AG20443 (cell line): ENCODE measurements around the gene BCL6B.
A peak's percentile ranks its signal among the peaks of the same experiment; 100 is the strongest.
"Not testable (repeated sequence)": the region's sequence is repeated elsewhere in the genome, so short reads cannot be mapped to it uniquely, and the experiment has no call there.

Experiments used
- DNase-seq: peaks from one replicate; pipeline ENCODE4 v3.0.0; 2012; ENCODE audit warnings: low spot score, mixed read lengths

BCL6B gene, protein sequence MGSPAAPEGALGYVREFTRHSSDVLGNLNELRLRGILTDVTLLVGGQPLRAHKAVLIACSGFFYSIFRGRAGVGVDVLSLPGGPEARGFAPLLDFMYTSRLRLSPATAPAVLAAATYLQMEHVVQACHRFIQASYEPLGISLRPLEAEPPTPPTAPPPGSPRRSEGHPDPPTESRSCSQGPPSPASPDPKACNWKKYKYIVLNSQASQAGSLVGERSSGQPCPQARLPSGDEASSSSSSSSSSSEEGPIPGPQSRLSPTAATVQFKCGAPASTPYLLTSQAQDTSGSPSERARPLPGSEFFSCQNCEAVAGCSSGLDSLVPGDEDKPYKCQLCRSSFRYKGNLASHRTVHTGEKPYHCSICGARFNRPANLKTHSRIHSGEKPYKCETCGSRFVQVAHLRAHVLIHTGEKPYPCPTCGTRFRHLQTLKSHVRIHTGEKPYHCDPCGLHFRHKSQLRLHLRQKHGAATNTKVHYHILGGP

GRCh38 chr17:7022781-7023571 is at the start of gene BCL6B:
Gene BCL6B, plus strand, starts transcription at chr17:7023050. Its CDS starts 622 bp downstream, at chr17:7023672.
- DNase-seq, result no peak

GRCh38 chr17:6979440-6979839 is 43.4 kb upstream of the BCL6B start:
- not testable (repeated sequence) for DNase-seq

DNA sequence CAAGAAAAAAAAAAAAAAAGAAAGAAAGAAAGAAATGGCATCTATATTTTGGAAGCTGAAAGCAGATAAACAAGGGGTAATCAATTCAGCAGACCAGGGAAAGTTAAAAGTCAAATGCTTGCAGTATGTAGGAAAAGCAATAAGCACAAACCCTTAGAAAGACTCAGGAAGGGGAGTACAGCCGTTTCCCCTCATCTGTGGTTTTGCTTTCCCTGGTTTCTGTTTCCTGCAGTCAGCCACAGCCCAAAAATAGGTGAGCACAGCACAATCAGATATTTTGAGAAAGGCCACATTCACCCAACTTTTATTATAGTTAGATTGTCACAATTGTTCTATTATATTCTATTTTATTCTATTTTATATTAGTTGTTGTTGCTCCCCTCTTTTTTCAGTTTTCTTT is 41.4 kb upstream of the BCL6B start:
- DNase-seq, result no peak

- DNase-seq, result no peak
These were observed 37.6 kb upstream of the BCL6B start for GRCh38 chr17:6985266-6985665.

GRCh38 chr17:6986676-6987075 is 36.2 kb upstream of the BCL6B start:
- no peak for DNase-seq

DNA sequence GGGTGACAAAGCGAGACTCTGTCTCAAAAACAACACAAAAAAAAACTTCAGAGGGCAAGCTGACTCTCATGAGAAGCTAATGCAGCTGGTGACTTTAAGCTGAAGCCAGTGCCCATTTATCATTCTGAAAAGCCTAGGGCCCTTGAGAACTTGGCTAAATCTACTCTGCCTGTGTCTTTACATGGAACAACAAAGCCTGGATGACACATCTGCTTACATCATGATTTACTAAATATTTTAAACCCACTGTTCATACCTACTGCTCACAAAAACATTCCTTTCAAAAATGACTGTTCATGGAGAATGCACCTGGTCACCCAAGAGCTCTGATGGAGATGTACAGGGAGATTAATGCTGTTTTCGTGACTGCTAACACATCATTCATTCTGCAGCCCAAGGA is 33.1 kb upstream of the BCL6B start:
- no peak for DNase-seq

DNA sequence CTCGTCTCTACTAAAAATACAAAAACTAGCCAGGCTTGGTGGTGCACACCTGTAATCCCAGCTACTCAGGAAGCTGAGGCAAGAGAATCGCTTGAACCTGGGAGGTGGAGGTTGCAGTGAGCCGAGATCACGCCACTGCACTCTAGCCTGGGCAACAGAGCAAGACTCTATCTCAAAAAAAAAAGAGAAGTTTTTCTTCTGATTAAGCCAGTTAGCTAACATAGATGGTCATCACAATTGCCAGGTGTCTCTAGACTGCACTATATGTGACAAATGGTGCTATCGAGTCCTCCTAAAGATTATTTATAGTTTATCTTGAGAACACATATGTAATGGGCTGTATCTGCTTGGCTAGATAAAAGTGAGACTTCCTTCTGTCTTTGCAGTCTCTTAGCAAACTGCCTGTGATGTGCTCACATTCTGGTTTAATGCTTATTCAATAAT is 29.2 kb upstream of the BCL6B start:
- not testable (repeated sequence) for DNase-seq

GRCh38 chr17:6994118-6994598 is 28.7 kb upstream of the BCL6B start:
- DNase-seq, result no peak

- DNase-seq, result no peak
These were observed 28.1 kb upstream of the BCL6B start for GRCh38 chr17:6994666-6995256.

- peak; percentile 38 for DNase-seq
These were observed 27.2 kb upstream of the BCL6B start, which contains the start of gene ALOX12 for GRCh38 chr17:6995500-6996255. Gene ALOX12, plus strand, starts transcription at chr17:6996049. Its CDS starts 69 bp downstream, at chr17:6996118.

GRCh38 chr17:6996256-6997011 is 26.4 kb upstream of the BCL6B start:
- DNase-seq, result no peak

GRCh38 chr17:6997171-6997570 is 25.7 kb upstream of the BCL6B start:
- DNase-seq, result no peak

DNA sequence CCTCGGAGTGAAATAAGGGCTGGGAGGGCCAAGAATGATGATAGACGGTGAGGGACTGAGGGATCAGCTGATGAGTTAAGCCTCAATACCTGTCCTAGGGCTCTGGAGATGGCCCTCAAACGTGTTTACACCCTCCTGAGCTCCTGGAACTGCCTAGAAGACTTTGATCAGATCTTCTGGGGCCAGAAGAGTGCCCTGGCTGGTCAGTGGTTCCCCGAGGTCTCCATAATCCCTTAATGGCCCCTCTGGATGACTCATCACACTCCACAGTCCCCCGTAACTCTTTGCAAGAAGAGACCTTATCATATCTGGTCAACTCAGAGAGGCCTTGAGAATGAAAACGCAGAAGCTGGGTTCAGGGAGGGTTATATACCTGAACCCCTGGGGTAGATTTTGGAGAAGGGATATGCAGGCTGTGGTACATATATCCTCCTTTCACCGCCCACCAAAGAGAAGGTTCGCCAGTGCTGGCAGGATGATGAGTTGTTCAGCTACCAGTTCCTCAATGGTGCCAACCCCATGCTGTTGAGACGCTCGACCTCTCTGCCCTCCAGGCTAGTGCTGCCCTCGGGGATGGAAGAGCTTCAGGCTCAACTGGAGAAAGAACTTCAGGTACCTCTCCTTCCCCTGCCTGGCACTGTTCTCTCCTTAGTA is 23.9 kb upstream of the BCL6B start:
- DNase-seq, result no peak

GRCh38 chr17:7001318-7001961 is 21.4 kb upstream of the BCL6B start:
- peak; percentile 40 for DNase-seq

GRCh38 chr17:7002288-7003047 is 20.4 kb upstream of the BCL6B start:
- no peak for DNase-seq

GRCh38 chr17:7003745-7004144 is 19.1 kb upstream of the BCL6B start:
- DNase-seq, result no peak

- peak; percentile 60 for DNase-seq
These were observed 18.2 kb upstream of the BCL6B start for GRCh38 chr17:7004398-7005253.

- no peak for DNase-seq
These were observed 17.1 kb upstream of the BCL6B start for GRCh38 chr17:7005716-7006115.
